Gastroesophageal sphincter (tissue), 3 donors: Measurements from ENCODE around the gene NLRP5.

Source experiments
- CTCF ChIP-seq, 4 experiments: fragments of 200-600 bp in 2 of 4; fragments of 450-650 bp in 2 of 4; sonication (generic) in 1 of 4; IDR thresholded peaks; one replicate each; pipeline ENCODE4 v1.5.1; 2017 to 2019; ENCODE audit warnings: antibody characterized with exemption in 4 of 4, mild to moderate bottlenecking in 2 of 4, moderate library complexity in 2 of 4
- POLR2A ChIP-seq, 2 donors: fragments of 450-650 bp; IDR thresholded peaks; one replicate each; pipeline ENCODE4 v1.6.1; 2017; ENCODE audit warnings: antibody characterized with exemption in 2 of 2, mild to moderate bottlenecking in 2 of 2, moderate library complexity in 1 of 2

GRCh38 chr19:55956431-55956830 is 30.1 kb upstream of the NLRP5 start:
- TF ChIP-seq CTCF (IDR thresholded peaks at IDR 0.05) (no peak), POLR2A (IDR thresholded peaks at IDR 0.05) (no peak)
